HCT116 (cell line): ENCODE data around the gene TMPRSS11E.

ENCODE experiments used
- EGR1 ChIP-seq: IDR thresholded peaks from 2 replicates; pipeline ENCODE4 v1.6.1; 2012; ENCODE audit warnings: low read depth
- EZH2 ChIP-seq: fragments of 200-600 bp; sonication (generic); IDR thresholded peaks from 2 replicates; pipeline ENCODE4 v1.6.1; 2017; ENCODE audit warnings: antibody characterized with exemption, mixed run types
- POLR2A ChIP-seq: IDR thresholded peaks from 2 replicates; pipeline ENCODE4 v1.7.0; 2011; ENCODE audit warnings: borderline replicate concordance; ENCODE audit not compliant: insufficient read depth, insufficient read length; ENCODE audit errors: extremely low read depth
- POLR2AphosphoS5 ChIP-seq: IDR thresholded peaks from 2 replicates; pipeline ENCODE4 v1.6.1; 2011; ENCODE audit warnings: mild to moderate bottlenecking, low read depth, low read length, moderate library complexity
- RAD21 ChIP-seq: IDR thresholded peaks from 2 replicates; pipeline ENCODE4 v1.6.1; 2012; ENCODE audit warnings: low read depth, mild to moderate bottlenecking
- SIN3A ChIP-seq: IDR thresholded peaks from 2 replicates; pipeline ENCODE4 v1.6.1; 2012; ENCODE audit warnings: low read depth
- SRF ChIP-seq: IDR thresholded peaks from 2 replicates; pipeline ENCODE4 v1.6.1; 2012; ENCODE audit warnings: low read depth
- TCF7L2 ChIP-seq: IDR thresholded peaks from 2 replicates; pipeline ENCODE4 v1.7.0; 2011; ENCODE audit warnings: borderline replicate concordance, inconsistent platforms; ENCODE audit not compliant: insufficient read depth, insufficient read length; ENCODE audit errors: extremely low read depth
- ZNF274 ChIP-seq: fragments of 200-500 bp; sonication (Bioruptor generic); IDR thresholded peaks from 2 replicates; pipeline ENCODE4 v1.6.1; 2014; ENCODE audit warnings: mild to moderate bottlenecking, low read depth, low read length, inconsistent platforms
- TF ChIP-seq, protein P1 (sequence below), 3 experiments: fragments of 200-600 bp in 1 of 3; sonication (generic) in 1 of 3; IDR thresholded peaks in 2 of 3; conservative IDR thresholded peaks in 1 of 3; 2 replicates each; pipeline ENCODE4 v1.5.1; 2012 to 2017; ENCODE audit warnings: low read depth in 2 of 3, low read length in 2 of 3, antibody characterized with exemption in 1 of 3, borderline replicate concordance in 1 of 3, control low read depth in 1 of 3, mild to moderate bottlenecking in 1 of 3, mixed read lengths in 1 of 3, mixed run types in 1 of 3, moderate library complexity in 1 of 3; ENCODE audit not compliant: insufficient read depth in 1 of 3
- TF ChIP-seq, protein P2 (sequence below): IDR thresholded peaks from 2 replicates; pipeline ENCODE4 v1.6.1; 2012; ENCODE audit warnings: low read depth
- TF ChIP-seq, protein P3 (sequence below): IDR thresholded peaks from 2 replicates; pipeline ENCODE4 v1.6.1; 2012

DNA sequence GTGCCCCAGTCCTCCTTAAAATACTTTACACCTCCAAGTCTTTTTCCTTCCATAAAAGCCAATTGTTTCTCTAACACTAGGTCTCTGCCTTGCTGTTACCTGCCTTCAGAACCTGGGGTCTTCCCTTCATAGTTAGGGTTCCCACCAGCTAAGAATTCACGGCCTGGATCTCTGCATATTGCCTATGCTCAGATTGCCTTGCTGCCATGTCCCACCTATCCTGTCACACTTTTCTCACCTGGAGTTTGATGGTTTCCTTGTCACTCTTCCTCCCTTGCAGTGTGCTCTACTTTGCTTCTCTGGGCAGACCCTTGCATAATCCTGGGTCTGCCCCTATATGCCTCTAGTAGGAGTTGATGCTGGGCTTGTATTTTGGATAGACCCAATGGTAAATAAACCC lies 36.6 kb upstream of the TMPRSS11E start:
- TF ChIP-seq POLR2A (no peak), EGR1 (no peak), SIN3A (no peak), POLR2AphosphoS5 (no peak), RAD21 (no peak), EZH2 (no peak), TCF7L2 (no peak), SRF (no peak), ZNF274 (no peak)
- TF ChIP-seq, protein P1, sequence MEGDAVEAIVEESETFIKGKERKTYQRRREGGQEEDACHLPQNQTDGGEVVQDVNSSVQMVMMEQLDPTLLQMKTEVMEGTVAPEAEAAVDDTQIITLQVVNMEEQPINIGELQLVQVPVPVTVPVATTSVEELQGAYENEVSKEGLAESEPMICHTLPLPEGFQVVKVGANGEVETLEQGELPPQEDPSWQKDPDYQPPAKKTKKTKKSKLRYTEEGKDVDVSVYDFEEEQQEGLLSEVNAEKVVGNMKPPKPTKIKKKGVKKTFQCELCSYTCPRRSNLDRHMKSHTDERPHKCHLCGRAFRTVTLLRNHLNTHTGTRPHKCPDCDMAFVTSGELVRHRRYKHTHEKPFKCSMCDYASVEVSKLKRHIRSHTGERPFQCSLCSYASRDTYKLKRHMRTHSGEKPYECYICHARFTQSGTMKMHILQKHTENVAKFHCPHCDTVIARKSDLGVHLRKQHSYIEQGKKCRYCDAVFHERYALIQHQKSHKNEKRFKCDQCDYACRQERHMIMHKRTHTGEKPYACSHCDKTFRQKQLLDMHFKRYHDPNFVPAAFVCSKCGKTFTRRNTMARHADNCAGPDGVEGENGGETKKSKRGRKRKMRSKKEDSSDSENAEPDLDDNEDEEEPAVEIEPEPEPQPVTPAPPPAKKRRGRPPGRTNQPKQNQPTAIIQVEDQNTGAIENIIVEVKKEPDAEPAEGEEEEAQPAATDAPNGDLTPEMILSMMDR (IDR thresholded peaks at IDR 0.05 in 2 of 3, conservative IDR thresholded peaks at IDR 0.05 in 1 of 3; ENCODE audit: borderline replicate concordance in 1 of 3, insufficient read depth in 1 of 3, low read depth in 2 of 3, low read length in 2 of 3), result no peak
- TF ChIP-seq, protein P2, sequence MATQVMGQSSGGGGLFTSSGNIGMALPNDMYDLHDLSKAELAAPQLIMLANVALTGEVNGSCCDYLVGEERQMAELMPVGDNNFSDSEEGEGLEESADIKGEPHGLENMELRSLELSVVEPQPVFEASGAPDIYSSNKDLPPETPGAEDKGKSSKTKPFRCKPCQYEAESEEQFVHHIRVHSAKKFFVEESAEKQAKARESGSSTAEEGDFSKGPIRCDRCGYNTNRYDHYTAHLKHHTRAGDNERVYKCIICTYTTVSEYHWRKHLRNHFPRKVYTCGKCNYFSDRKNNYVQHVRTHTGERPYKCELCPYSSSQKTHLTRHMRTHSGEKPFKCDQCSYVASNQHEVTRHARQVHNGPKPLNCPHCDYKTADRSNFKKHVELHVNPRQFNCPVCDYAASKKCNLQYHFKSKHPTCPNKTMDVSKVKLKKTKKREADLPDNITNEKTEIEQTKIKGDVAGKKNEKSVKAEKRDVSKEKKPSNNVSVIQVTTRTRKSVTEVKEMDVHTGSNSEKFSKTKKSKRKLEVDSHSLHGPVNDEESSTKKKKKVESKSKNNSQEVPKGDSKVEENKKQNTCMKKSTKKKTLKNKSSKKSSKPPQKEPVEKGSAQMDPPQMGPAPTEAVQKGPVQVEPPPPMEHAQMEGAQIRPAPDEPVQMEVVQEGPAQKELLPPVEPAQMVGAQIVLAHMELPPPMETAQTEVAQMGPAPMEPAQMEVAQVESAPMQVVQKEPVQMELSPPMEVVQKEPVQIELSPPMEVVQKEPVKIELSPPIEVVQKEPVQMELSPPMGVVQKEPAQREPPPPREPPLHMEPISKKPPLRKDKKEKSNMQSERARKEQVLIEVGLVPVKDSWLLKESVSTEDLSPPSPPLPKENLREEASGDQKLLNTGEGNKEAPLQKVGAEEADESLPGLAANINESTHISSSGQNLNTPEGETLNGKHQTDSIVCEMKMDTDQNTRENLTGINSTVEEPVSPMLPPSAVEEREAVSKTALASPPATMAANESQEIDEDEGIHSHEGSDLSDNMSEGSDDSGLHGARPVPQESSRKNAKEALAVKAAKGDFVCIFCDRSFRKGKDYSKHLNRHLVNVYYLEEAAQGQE, result no peak
- TF ChIP-seq, protein P3, sequence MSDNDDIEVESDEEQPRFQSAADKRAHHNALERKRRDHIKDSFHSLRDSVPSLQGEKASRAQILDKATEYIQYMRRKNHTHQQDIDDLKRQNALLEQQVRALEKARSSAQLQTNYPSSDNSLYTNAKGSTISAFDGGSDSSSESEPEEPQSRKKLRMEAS, result no peak
